B cell (primary cell): ENCODE data around the gene KSR2. TPM values are rescaled to one million over a fixed set of nuclear protein-coding genes. Genes with fewer than 3 reads are reported as not detected.
"Not testable (repeated sequence)": the region's sequence is repeated elsewhere in the genome, so short reads cannot be mapped to it uniquely, and the experiment has no call there.

Experiments
- ATAC-seq: fragments of 200-7000 bp; cut with Tn5 transposase; one replicate; pipeline ENCODE4 v1.10.0; 2021; ENCODE audit warnings: low read depth, mild to moderate bottlenecking, moderate number of reproducible peaks, moderate library complexity
- CTCF ChIA-PET: fragments of 350-600 bp; sonication (Branson Sonifier 250); formaldehyde crosslinking; loops from one replicate; lab custom pipeline; 2021; ENCODE audit warnings: antibody characterized with exemption, inconsistent platforms; lab: Charles Lee
- POLR2A ChIA-PET: fragments of 350-600 bp; sonication (Branson Sonifier 250); formaldehyde crosslinking; loops from one replicate; lab custom pipeline; 2021; ENCODE audit warnings: antibody characterized with exemption; lab: Charles Lee
- DNase-seq: peaks from one replicate; pipeline ENCODE4 v3.0.0; 2013
- H2AFZ ChIP-seq: 2 replicates; pipeline ENCODE4 v1.6.1; 2012; ENCODE audit warnings: mild to moderate bottlenecking, low read depth, low read length; ENCODE audit not compliant: insufficient read depth, poor library complexity, severe bottlenecking
- H3K27ac ChIP-seq, 2 donors: 1 replicate in 1 of 2; 2 replicates in 1 of 2; pipeline ENCODE4 v1.5.1; 2012 to 2013; ENCODE audit warnings: low read length in 2 of 2, mild to moderate bottlenecking in 2 of 2, moderate library complexity in 1 of 2
- H3K27me3 ChIP-seq, 4 experiments: fragments of 200-600 bp in 1 of 4; sonication (generic) in 1 of 4; replicated peaks in 1 of 4; 1 replicate in 2 of 4; 2 replicates in 2 of 4; pipeline versions ENCODE4 v1.6.1 to v1.7.0; 2013 to 2016; ENCODE audit warnings: low read length in 3 of 4, mild to moderate bottlenecking in 2 of 4, mixed read lengths in 1 of 4, moderate library complexity in 1 of 4; ENCODE audit not compliant: insufficient read depth in 4 of 4, control insufficient read depth in 3 of 4; ENCODE audit errors: control extremely low read depth in 1 of 4
- H3K36me3 ChIP-seq, 2 experiments: replicated peaks in 1 of 2; 1 replicate in 1 of 2; 2 replicates in 1 of 2; pipeline versions ENCODE4 v1.6.1 to v1.7.1; 2013; ENCODE audit warnings: low read length in 1 of 2; ENCODE audit not compliant: insufficient read depth in 2 of 2, control insufficient read depth in 1 of 2; ENCODE audit errors: control extremely low read depth in 1 of 2, extremely low read depth in 1 of 2
- H3K4me1 ChIP-seq, 2 donors: fragments of 200-600 bp in 1 of 2; sonication (generic) in 1 of 2; 1 replicate in 1 of 2; 2 replicates in 1 of 2; pipeline versions ENCODE4 v1.5.1 to v1.6.1; 2013 to 2017; ENCODE audit warnings: low read length in 2 of 2; ENCODE audit not compliant: control insufficient read depth in 2 of 2, insufficient read depth in 2 of 2
- H3K4me2 ChIP-seq: replicated peaks from 2 replicates; pipeline ENCODE3; 2012; ENCODE audit warnings: mild to moderate bottlenecking, low read depth, low read length; ENCODE audit not compliant: poor library complexity, severe bottlenecking
- H3K4me3 ChIP-seq, 5 experiments: fragments of 200-600 bp in 1 of 5; sonication (generic) in 1 of 5; 1 replicate in 3 of 5; 2 replicates in 2 of 5; pipeline versions ENCODE4 v1.5.1 to v1.7.0; 2011 to 2016; ENCODE audit warnings: low read length in 4 of 5, mild to moderate bottlenecking in 4 of 5, low read depth in 2 of 5, control low read depth in 1 of 5, moderate library complexity in 1 of 5; ENCODE audit not compliant: insufficient read depth in 1 of 5; ENCODE audit errors: control extremely low read depth in 1 of 5, extremely low read depth in 1 of 5
- H3K79me2 ChIP-seq: fragments of 200-600 bp; sonication (generic); one replicate; pipeline ENCODE4 v1.6.0; 2016; ENCODE audit warnings: low read length; ENCODE audit not compliant: control insufficient read depth, insufficient read depth
- H3K9ac ChIP-seq: fragments of 200-600 bp; sonication (generic); 2 replicates; pipeline ENCODE4 v1.6.1; 2017; ENCODE audit warnings: mild to moderate bottlenecking, low read length, moderate library complexity
- H3K9me3 ChIP-seq, 3 donors: one replicate each; pipeline versions ENCODE4 v1.6.1 to v1.7.1; 2013; ENCODE audit warnings: low read length in 2 of 3; ENCODE audit not compliant: control insufficient read depth in 2 of 3, insufficient read depth in 1 of 3; ENCODE audit errors: control extremely low read depth in 1 of 3
- H4K20me1 ChIP-seq: 2 replicates; pipeline ENCODE4 v1.6.0; 2012; ENCODE audit warnings: mild to moderate bottlenecking, low read length; ENCODE audit not compliant: insufficient read depth, control insufficient read depth, poor library complexity, severe bottlenecking
- H3K27ac Mint-ChIP-seq: one replicate; pipeline ENCODE4 v1.8.0; 2021; ENCODE audit warnings: mixed read lengths
- H3K27me3 Mint-ChIP-seq: one replicate; pipeline ENCODE4 v1.8.0; 2021; ENCODE audit warnings: mixed read lengths
- H3K4me1 Mint-ChIP-seq: one replicate; pipeline ENCODE4 v1.8.0; 2021; ENCODE audit warnings: mixed read lengths
- H3K4me3 Mint-ChIP-seq: one replicate; pipeline ENCODE4 v1.8.0; 2021; ENCODE audit warnings: mixed read lengths
- H3K9me3 Mint-ChIP-seq: one replicate; pipeline ENCODE4 v1.8.0; 2022; ENCODE audit warnings: mixed read lengths; ENCODE audit not compliant: insufficient read depth
- EZH2 ChIP-seq: IDR thresholded peaks from 2 replicates; pipeline ENCODE4 v1.6.1; 2012; ENCODE audit warnings: borderline replicate concordance, low read depth, mild to moderate bottlenecking, moderate library complexity, low read length; ENCODE audit not compliant: insufficient read depth, poor library complexity, severe bottlenecking
- WGBS: methylation state at CpG from one replicate; pipeline ENCODE4 v1.1.5; 2013; ENCODE audit warnings: missing lambda C conversion rate; ENCODE audit not compliant: insufficient coverage; 5-methylcytosine and 5-hydroxymethylcytosine counted together
- intact Hi-C: fragments of 100-400 bp; cut with micrococcal nuclease; formaldehyde crosslinking; loops from one replicate; pipeline ENCODE4 v1.10.0; 2022
- polyA plus RNA-seq: library from polyadenylated mRNA; depleted of rRNA; stranded (reverse); fragments of >200 nt; gene quantifications from 2 replicates; pipeline ENCODE4 v1.2.3, GENCODE V29; 2012
- total RNA-seq, 2 donors: library from RNA; stranded (reverse); fragments of 120-200 nt in 1 of 2; gene quantifications; 1 replicate in 1 of 2; 2 replicates in 1 of 2; pipeline versions ENCODE4 v1.2.3 to v1.2.4, GENCODE V29; 2013 to 2022
- TF ChIP-seq, protein P1 (sequence below): fragments of 200-600 bp; IDR thresholded peaks from one replicate; pipeline ENCODE4 v1.8.0; 2022; ENCODE audit warnings: antibody characterized with exemption, mild to moderate bottlenecking

Gene KSR2
- total and polyA plus RNA-seq, 2 donors (not counting 1 experiment from before 2014, with no cell fraction given), result not detected

DNA sequence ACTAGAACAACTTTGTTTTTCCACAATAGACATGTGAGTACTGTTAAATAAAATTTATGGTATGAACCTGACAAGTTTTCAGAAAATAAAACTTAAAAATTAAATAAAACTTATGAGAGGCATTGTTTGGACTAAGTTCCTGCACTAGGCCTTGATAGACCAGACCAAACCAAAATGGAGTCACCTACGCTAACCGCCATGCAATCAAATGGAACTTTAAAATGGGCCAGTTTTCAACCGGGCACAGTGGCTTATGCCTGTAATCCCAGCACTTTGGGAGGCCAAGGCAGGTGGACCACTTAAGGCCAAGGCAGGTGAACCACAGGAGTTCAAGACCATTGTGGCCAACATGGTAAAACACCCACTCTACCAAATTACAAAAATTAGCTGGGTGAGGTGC, 42.6 kb upstream of the KSR2 start:
- Histone ChIP-seq H3K27me3 (no peaks in the 10 kb centered on the region), H3K4me2 (no peak overlapping the region), H2AFZ (no peak overlapping the region), H3K27ac (no peak overlapping the region), H3K36me3 (no peaks in the 10 kb centered on the region), H3K79me2 (no peaks in the 10 kb centered on the region), H3K9ac (no peak overlapping the region), H4K20me1 (no peaks in the 10 kb centered on the region), H3K4me1 (peaks cover 4 to 5% of the 10 kb centered on the region in 2 donors), H3K9me3 (no peaks in the 10 kb centered on the region), H3K4me3 (no peak overlapping the region)
- DNase-seq (no peak), ATAC-seq (no peak)
- peaks cover 11% of the 10 kb centered on the region for H3K27me3 Mint-ChIP-seq
- no peaks in the 10 kb centered on the region for H3K9me3 Mint-ChIP-seq
- ChIA-PET CTCF (no interaction called here), POLR2A (no interaction called here)
- no peak overlapping the region for H3K27ac Mint-ChIP-seq
- intact Hi-C loops, result no loop called here
- peaks cover 4% of the 10 kb centered on the region for H3K4me1 Mint-ChIP-seq
- 95% methylated on average over 3 of the region's 3 CpGs for WGBS
- TF ChIP-seq, protein P1, sequence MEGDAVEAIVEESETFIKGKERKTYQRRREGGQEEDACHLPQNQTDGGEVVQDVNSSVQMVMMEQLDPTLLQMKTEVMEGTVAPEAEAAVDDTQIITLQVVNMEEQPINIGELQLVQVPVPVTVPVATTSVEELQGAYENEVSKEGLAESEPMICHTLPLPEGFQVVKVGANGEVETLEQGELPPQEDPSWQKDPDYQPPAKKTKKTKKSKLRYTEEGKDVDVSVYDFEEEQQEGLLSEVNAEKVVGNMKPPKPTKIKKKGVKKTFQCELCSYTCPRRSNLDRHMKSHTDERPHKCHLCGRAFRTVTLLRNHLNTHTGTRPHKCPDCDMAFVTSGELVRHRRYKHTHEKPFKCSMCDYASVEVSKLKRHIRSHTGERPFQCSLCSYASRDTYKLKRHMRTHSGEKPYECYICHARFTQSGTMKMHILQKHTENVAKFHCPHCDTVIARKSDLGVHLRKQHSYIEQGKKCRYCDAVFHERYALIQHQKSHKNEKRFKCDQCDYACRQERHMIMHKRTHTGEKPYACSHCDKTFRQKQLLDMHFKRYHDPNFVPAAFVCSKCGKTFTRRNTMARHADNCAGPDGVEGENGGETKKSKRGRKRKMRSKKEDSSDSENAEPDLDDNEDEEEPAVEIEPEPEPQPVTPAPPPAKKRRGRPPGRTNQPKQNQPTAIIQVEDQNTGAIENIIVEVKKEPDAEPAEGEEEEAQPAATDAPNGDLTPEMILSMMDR, result no peak
- no peak for TF ChIP-seq EZH2
- no peak overlapping the region for H3K4me3 Mint-ChIP-seq

DNA sequence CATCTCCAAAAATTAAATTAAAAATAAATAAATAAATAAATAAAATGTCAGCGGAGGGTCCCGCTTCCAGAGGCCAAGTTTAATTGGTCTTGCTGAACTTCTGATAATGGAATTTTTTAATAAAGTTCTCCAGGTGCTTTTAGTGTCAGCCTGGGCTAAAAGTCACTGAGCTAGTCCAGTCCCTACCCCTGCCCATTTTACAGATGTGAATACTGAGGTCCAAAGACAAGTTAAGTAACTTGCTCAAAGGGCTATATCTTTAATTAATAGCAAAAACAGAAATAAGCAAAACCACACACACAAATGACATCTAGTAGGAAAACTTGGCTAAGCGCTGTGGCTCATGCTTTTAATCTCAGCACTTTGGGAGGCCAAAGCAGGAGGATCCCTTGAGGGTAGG, 42.1 kb upstream of the KSR2 start:
- DNase-seq (no peak), ATAC-seq (no peak)
- Mint-ChIP-seq H3K4me3 (no peak overlapping the region), H3K9me3 (no peaks in the 10 kb centered on the region), H3K4me1 (peaks cover under 1% of the 10 kb centered on the region), H3K27ac (no peak overlapping the region), H3K27me3 (peaks cover 11% of the 10 kb centered on the region)
- Histone ChIP-seq H3K27me3 (no peaks in the 10 kb centered on the region), H3K4me3 (no peak overlapping the region), H3K4me2 (no peak overlapping the region), H3K36me3 (no peaks in the 10 kb centered on the region), H3K9ac (no peak overlapping the region), H4K20me1 (no peaks in the 10 kb centered on the region), H3K9me3 (no peaks in the 10 kb centered on the region), H3K27ac (no peak overlapping the region), H3K79me2 (no peaks in the 10 kb centered on the region), H3K4me1 (peaks cover under 1% of the 10 kb centered on the region in 2 donors), H2AFZ (no peak overlapping the region)
- ChIA-PET POLR2A (no interaction called here), CTCF (no interaction called here)
- intact Hi-C loops, result no loop called here
- WGBS, result 100% methylated on average over 2 of the region's 3 CpGs
- no peak for TF ChIP-seq EZH2
- TF ChIP-seq, protein P1, result no peak

DNA sequence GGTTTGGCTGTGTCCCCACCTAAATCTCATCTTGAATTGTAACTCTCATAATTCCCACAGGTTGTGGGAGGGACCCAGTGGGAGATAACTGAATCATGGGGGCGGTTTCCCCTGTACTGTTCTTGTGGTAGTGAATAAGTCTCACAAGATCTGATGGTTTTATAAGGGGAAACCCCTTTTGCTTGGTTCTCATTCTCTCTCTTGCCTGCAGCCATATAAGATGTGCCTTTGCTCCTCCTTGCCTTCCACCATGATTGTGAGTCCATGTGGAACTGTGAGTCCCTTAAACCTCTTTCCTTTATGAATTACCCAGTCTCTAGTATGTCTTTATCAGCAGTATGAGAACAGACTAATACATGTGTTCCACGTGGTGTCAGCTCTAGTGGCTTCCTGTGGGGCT, 31.0 kb upstream of the KSR2 start:
- H2AFZ ChIP-seq, H3K9ac ChIP-seq, H3K4me3 Mint-ChIP-seq, H3K9me3 Mint-ChIP-seq, H3K9me3 ChIP-seq, H3K27me3 ChIP-seq, intact Hi-C loops, H3K4me2 ChIP-seq, H3K4me3 ChIP-seq, DNase-seq, POLR2A ChIA-PET, H3K27ac Mint-ChIP-seq, H4K20me1 ChIP-seq, H3K27ac ChIP-seq, H3K4me1 ChIP-seq, ATAC-seq, H3K27me3 Mint-ChIP-seq, H3K36me3 ChIP-seq, H3K4me1 Mint-ChIP-seq, H3K79me2 ChIP-seq, CTCF ChIA-PET: not testable (repeated sequence)
- 33% methylated on average over 1 of the region's 2 CpGs for WGBS
